SKM-1 treated with dmso at 0.1 percent for 144 hours (cell line): ENCODE measurements around the gene GAS2L1.

Source experiments
- DNase-seq: peaks from one replicate; lab custom pipeline; 2025; ENCODE audit not compliant: unreplicated experiment; lab: John Stamatoyannopoulos, UW

GAS2L1 gene

GRCh38 chr22:29308791-29309262 is 2.4 kb downstream of the GAS2L1 start:
- DNase-seq: no peak

GRCh38 chr22:29309332-29310064 is 3.0 kb downstream of the GAS2L1 start:
- no peak for DNase-seq

- no peak for DNase-seq
Observed at GRCh38 chr22:29310065-29310862, 3.8 kb downstream of the GAS2L1 start.

GRCh38 chr22:29310863-29311339 is 4.5 kb downstream of the GAS2L1 start:
- DNase-seq: peak; percentile 74

GRCh38 chr22:29311464-29312217 is 5.2 kb downstream of the GAS2L1 start:
- DNase-seq: no peak

- DNase-seq: no peak
Observed at GRCh38 chr22:29312218-29313125, 6.0 kb downstream of the GAS2L1 start.

- DNase-seq: no peak
Observed at GRCh38 chr22:29313126-29313575, 6.7 kb downstream of the GAS2L1 start.

GRCh38 chr22:29313576-29314466 is 7.4 kb downstream of the GAS2L1 start:
- DNase-seq: no peak

- no peak for DNase-seq
Observed at GRCh38 chr22:29314537-29315285, 8.3 kb downstream of the GAS2L1 start.

- DNase-seq: no peak
Observed at GRCh38 chr22:29315286-29316140, 9.1 kb downstream of the GAS2L1 start, which contains the start of gene RASL10A. RASL10A (minus strand) TSS chr22:29315697; CDS start chr22:29315246, 451 bp downstream.

GRCh38 chr22:29316141-29316828 is 9.8 kb downstream of the GAS2L1 start:
- DNase-seq: no peak

GRCh38 chr22:29317827-29318454 is 11.5 kb downstream of the GAS2L1 start:
- no peak for DNase-seq

GRCh38 chr22:29319072-29319471 is 12.6 kb downstream of the GAS2L1 start:
- no peak for DNase-seq

GRCh38 chr22:29320546-29320945 is 14.1 kb downstream of the GAS2L1 start:
- DNase-seq: no peak

GRCh38 chr22:29323641-29324040 is 17.2 kb downstream of the GAS2L1 start:
- no peak for DNase-seq

GRCh38 chr22:29325356-29325755 is 18.9 kb downstream of the GAS2L1 start:
- DNase-seq: no peak
